GM12878 (cell line): ENCODE results near the gene SLC4A3. TPM values are rescaled to one million over a fixed set of nuclear protein-coding genes. Genes with fewer than 3 reads are reported as not detected.

Experiments used
- ATAC-seq: fragments of 200-7000 bp; cut with Tn5 transposase; 3 replicates; pipeline ENCODE4 v1.9.1; 2020; ENCODE audit warnings: mild to moderate bottlenecking, moderate library complexity
- BruUV-seq: library from RNA; stranded (reverse); fragments of 400-500 nt; replicated peaks from 2 replicates; lab custom pipeline; 2021; lab: Mats Ljungman, UMichigan
- CTCF ChIA-PET: fragments of 300-600 bp; sonication (Branson Sonifier 250); formaldehyde crosslinking; extraction: SDS; loops from one replicate; lab custom pipeline; 2021; ENCODE audit warnings: inconsistent platforms; lab: Yijun Ruan, JAX
- POLR2A ChIA-PET: fragments of 350-600 bp; formaldehyde crosslinking; extraction: SDS; loops from one replicate; lab custom pipeline; 2021; ENCODE audit warnings: inconsistent platforms; lab: Charles Lee
- RAD21 ChIA-PET: fragments of 300-600 bp; sonication (Branson Sonifier 250); formaldehyde crosslinking; loops from one replicate; lab custom pipeline; 2023; ENCODE audit warnings: antibody characterized with exemption; ENCODE audit not compliant: unreplicated experiment; lab: Charles Lee
- SMC1A ChIA-PET: fragments of 300-600 bp; sonication (Branson Sonifier 250); formaldehyde crosslinking; loops from one replicate; lab custom pipeline; 2023; ENCODE audit not compliant: unreplicated experiment, uncharacterized antibody; lab: Charles Lee
- DNase-seq: peaks from one replicate; pipeline ENCODE4 v3.0.0-alpha.2; 2011; ENCODE audit warnings: low read depth, low spot score
- FAIRE-seq: peaks from 3 replicates; lab custom pipeline; 2011; peaks lifted over from hg19 to GRCh38; lab: Jason Lieb, UNC
- H2AFZ ChIP-seq: 2 replicates; pipeline ENCODE4 v1.6.0; 2011; ENCODE audit warnings: low read depth, low read length, control low read depth; ENCODE audit not compliant: control insufficient read depth
- H3K27ac ChIP-seq: 2 replicates; pipeline ENCODE4 v1.5.1; 2011; ENCODE audit warnings: control low read depth; ENCODE audit not compliant: control insufficient read depth, insufficient read depth
- H3K27me3 ChIP-seq, 2 experiments: replicated peaks in 1 of 2; 2 replicates each; pipeline versions ENCODE4 v1.6.0 to v1.6.1; 2011; ENCODE audit warnings: low read length in 1 of 2; ENCODE audit not compliant: control insufficient read depth in 2 of 2, insufficient read depth in 2 of 2
- H3K36me3 ChIP-seq, 2 experiments: 2 replicates each; pipeline ENCODE4 v1.5.1; 2011; ENCODE audit warnings: low read length in 1 of 2; ENCODE audit not compliant: control insufficient read depth in 2 of 2, insufficient read depth in 2 of 2
- H3K4me1 ChIP-seq: 2 replicates; pipeline ENCODE4 v1.6.1; 2011; ENCODE audit warnings: mild to moderate bottlenecking, low read length, moderate library complexity, mixed read lengths; ENCODE audit not compliant: control insufficient read depth, insufficient read depth
- H3K4me2 ChIP-seq: 2 replicates; pipeline ENCODE4 v1.6.0; 2011; ENCODE audit warnings: control low read depth; ENCODE audit not compliant: control insufficient read depth, insufficient read depth
- H3K4me3 ChIP-seq: fragments of 200-600 bp; sonication (generic); 2 replicates; pipeline ENCODE4 v1.5.1; 2016
- H3K79me2 ChIP-seq: 2 replicates; pipeline ENCODE4 v1.6.0; 2011; ENCODE audit warnings: low read length; ENCODE audit not compliant: control insufficient read depth, insufficient read depth
- H3K9ac ChIP-seq: 2 replicates; pipeline ENCODE4 v1.8.0; 2011; ENCODE audit warnings: low read length, control low read depth, mixed read lengths; ENCODE audit not compliant: control insufficient read depth, insufficient read depth
- H3K9me3 ChIP-seq: replicated peaks from 3 replicates; pipeline ENCODE4 v1.5.1; 2011; ENCODE audit warnings: mild to moderate bottlenecking, low read length; ENCODE audit not compliant: control insufficient read depth, insufficient read depth
- H4K20me1 ChIP-seq: 2 replicates; pipeline ENCODE4 v1.6.0; 2011; ENCODE audit not compliant: control insufficient read depth, insufficient read depth
- CHD4 ChIP-seq: fragments of 200-600 bp; sonication (generic); IDR thresholded peaks from 2 replicates; pipeline ENCODE4 v1.6.1; 2016; ENCODE audit warnings: mild to moderate bottlenecking
- FOXM1 ChIP-seq: IDR thresholded peaks from 2 replicates; pipeline ENCODE4 v1.6.1; 2012; ENCODE audit warnings: low read depth, mild to moderate bottlenecking, inconsistent platforms, low read length, moderate library complexity
- IRF4 ChIP-seq: IDR thresholded peaks from 2 replicates; pipeline ENCODE4 v1.6.1; 2011; ENCODE audit warnings: low read depth, low read length
- NRF1 ChIP-seq: conservative IDR thresholded peaks from 2 replicates; pipeline ENCODE4 v1.6.1; 2011; ENCODE audit warnings: mild to moderate bottlenecking, low read depth, low read length, improper control_type of control experiment
- POLR2AphosphoS2 ChIP-seq: IDR thresholded peaks from 2 replicates; pipeline ENCODE4 v1.6.1; 2011; ENCODE audit warnings: low read depth, mild to moderate bottlenecking, low read length, improper control_type of control experiment, moderate library complexity
- SMAD1 ChIP-seq: fragments of 450-650 bp; IDR thresholded peaks from 2 replicates; pipeline ENCODE4 v1.6.1; 2018; ENCODE audit warnings: mild to moderate bottlenecking, low read depth; ENCODE audit not compliant: partially characterized antibody
- SUZ12 ChIP-seq: fragments of 200-600 bp; sonication (generic); IDR thresholded peaks from one replicate; pipeline ENCODE4 v1.6.1; 2018; ENCODE audit warnings: antibody characterized with exemption, mild to moderate bottlenecking; ENCODE audit not compliant: unreplicated experiment
- ZNF622 ChIP-seq: fragments of 450-650 bp; IDR thresholded peaks from 2 replicates; pipeline ENCODE4 v1.6.1; 2017; ENCODE audit warnings: mild to moderate bottlenecking, inconsistent platforms
- WGBS: methylation state at CpG from one replicate; pipeline ENCODE4 v1.1.6; 2016; ENCODE audit warnings: low lambda C conversion rate; ENCODE audit not compliant: insufficient replicate concordance, insufficient coverage; ENCODE audit errors: missing lambda C conversion rate; 5-methylcytosine and 5-hydroxymethylcytosine counted together
- in situ Hi-C: fragments of 300-500 bp; cut with MboI; formaldehyde crosslinking; loops from 9 replicates; pipeline ENCODE4 v1.14.3; 2018; ENCODE audit warnings: mixed read lengths
- intact Hi-C: fragments of 100-400 bp; cut with micrococcal nuclease; formaldehyde crosslinking; loops from one replicate; pipeline ENCODE4 v1.14.2; 2022; ENCODE audit not compliant: unreplicated experiment
- polyA plus RNA-seq, 11 experiments: library from polyadenylated mRNA; depleted of rRNA in 4 of 11; unstranded in 6 of 11; stranded (reverse) in 5 of 11; fragments of >200 nt; fragmentation: Nextera tagmentation in 4 of 11; fragmentation: Illumina TruSeq in 1 of 11; extraction: Ambion mirVana in 4 of 11; extraction: Trizol in 1 of 11; gene quantifications; 1 replicate in 1 of 11; 2 replicates in 10 of 11; pipeline versions ENCODE4 v1.2.1 to v1.2.3, GENCODE V29; 2011 to 2016; ENCODE audit warnings: inconsistent platforms in 2 of 11, missing spikeins in 2 of 11, low read depth in 1 of 11
- total RNA-seq, 4 experiments: library from RNA; depleted of rRNA in 3 of 4; stranded (reverse); fragments of >200 nt in 3 of 4; fragmentation: Illumina TruSeq in 1 of 4; extraction: Trizol in 1 of 4; gene quantifications; 2 replicates each; pipeline versions ENCODE4 v1.2.1 to v1.2.3, GENCODE V29; 2013 to 2021
- TF ChIP-seq, protein P1 (sequence below), 3 experiments: IDR thresholded peaks in 2 of 3; conservative IDR thresholded peaks in 1 of 3; 2 replicates each; pipeline ENCODE4 v1.5.1; 2011; ENCODE audit warnings: low read depth in 3 of 3, low read length in 3 of 3, mild to moderate bottlenecking in 3 of 3, control low read depth in 2 of 3, moderate library complexity in 2 of 3, inconsistent platforms in 1 of 3, mixed read lengths in 1 of 3; ENCODE audit not compliant: control insufficient read depth in 2 of 3, insufficient read depth in 1 of 3; ENCODE audit errors: extremely low read depth in 1 of 3
- TF ChIP-seq, protein P2 (sequence below): IDR thresholded peaks from 2 replicates; pipeline ENCODE4 v1.6.1; 2011; ENCODE audit warnings: borderline replicate concordance, low read depth, mild to moderate bottlenecking, moderate library complexity, low read length; ENCODE audit not compliant: insufficient read depth, poor library complexity, severe bottlenecking
- TF ChIP-seq, protein P3 (sequence below): IDR thresholded peaks from 2 replicates; pipeline ENCODE4 v1.6.1; 2012; ENCODE audit warnings: improper control_type of control experiment, low read depth, low read length; ENCODE audit not compliant: insufficient replicate concordance

Gene SLC4A3
- total and polyA plus RNA-seq, 10 of the 15 experiments (the other 5 are each of a cell fraction or from before 2014, with no cell fraction given), result 0.05 to 0.08 TPM; not detected in 8

DNA sequence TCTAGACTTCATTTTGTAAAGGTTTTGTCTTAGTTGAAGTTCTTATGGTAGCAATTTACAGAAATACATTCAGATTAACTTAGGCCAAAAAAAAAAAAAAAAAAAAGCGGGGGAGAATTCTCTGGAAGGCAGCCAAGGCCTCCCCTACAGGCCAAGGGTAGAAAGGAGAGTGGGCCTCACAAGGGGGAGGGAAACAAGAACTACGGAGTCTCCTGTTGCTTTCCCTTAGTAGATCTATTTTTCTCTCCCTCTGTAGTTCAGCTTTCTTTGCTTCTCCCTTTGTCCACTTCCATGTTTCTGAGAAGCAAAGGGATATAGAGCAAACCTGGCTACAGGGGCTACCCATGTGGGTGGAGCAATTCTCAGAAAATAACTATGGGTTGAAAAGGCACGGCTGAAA, 32.2 kb upstream of the SLC4A3 start (continued):
- TF ChIP-seq, protein P1, sequence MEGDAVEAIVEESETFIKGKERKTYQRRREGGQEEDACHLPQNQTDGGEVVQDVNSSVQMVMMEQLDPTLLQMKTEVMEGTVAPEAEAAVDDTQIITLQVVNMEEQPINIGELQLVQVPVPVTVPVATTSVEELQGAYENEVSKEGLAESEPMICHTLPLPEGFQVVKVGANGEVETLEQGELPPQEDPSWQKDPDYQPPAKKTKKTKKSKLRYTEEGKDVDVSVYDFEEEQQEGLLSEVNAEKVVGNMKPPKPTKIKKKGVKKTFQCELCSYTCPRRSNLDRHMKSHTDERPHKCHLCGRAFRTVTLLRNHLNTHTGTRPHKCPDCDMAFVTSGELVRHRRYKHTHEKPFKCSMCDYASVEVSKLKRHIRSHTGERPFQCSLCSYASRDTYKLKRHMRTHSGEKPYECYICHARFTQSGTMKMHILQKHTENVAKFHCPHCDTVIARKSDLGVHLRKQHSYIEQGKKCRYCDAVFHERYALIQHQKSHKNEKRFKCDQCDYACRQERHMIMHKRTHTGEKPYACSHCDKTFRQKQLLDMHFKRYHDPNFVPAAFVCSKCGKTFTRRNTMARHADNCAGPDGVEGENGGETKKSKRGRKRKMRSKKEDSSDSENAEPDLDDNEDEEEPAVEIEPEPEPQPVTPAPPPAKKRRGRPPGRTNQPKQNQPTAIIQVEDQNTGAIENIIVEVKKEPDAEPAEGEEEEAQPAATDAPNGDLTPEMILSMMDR (IDR thresholded peaks at IDR 0.05 in 2 of 3, conservative IDR thresholded peaks at IDR 0.05 in 1 of 3; ENCODE audit: control insufficient read depth in 2 of 3, extremely low read depth in 1 of 3, insufficient read depth in 1 of 3, low read depth in 3 of 3, low read length in 3 of 3), result no peak
- TF ChIP-seq FOXM1 (no peak), SUZ12 (no peak), ZNF622 (no peak)

DNA sequence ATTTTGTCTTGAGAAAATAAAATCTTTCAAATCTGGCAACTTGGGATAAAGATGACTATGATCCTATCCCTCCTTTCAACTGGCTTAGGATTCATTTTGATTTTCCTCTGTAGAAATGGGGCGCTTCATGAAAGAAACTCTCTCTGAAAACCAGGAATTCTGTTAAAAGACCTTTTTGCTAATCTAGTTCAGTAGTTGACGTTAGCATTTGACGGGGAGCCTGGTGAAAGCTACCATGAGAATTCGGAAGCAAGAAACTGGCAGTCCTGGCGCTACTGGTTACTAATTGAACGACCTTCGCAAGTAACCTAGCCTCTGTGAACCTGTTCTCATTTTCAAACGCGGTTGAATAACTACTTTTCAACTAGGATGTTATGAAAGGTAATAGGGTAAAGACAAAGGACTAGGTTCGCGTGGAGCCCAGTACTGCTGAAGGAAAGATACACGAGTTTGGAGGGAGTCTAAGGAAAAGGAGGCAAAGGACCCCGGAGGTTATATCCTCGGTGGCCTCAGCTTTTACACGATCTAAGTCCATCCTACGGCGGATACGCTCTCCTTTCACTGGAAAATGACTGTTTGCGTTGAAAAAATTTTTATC, 30.4 kb upstream of the SLC4A3 start:
- CTCF ChIA-PET, result interaction anchor here (0.5 to 2.9 kb wide), 8 partner anchors 45 to 209 kb away, joined by 3 to 15 read pairs (median 4); partner anchors contain the start of genes CHPF and GMPPA
- 24% methylated on average over 19 of the region's 19 CpGs for WGBS
- no peaks in the 10 kb centered on the region for H3K9me3 ChIP-seq
- 0 out of 2 replicates have a peak, but pooled peaks cover 8% of the 10 kb centered on the region for H3K4me1 ChIP-seq
- TSS peak; percentile 93 for BruUV-seq
- RAD21 ChIA-PET, result interaction anchor here (1.0 to 1.7 kb wide), 6 partner anchors 15 to 208 kb away, joined by 3 to 10 read pairs (median 4); partner anchors contain the start of gene GMPPA
- no peaks in the 10 kb centered on the region for H4K20me1 ChIP-seq
- H3K36me3 ChIP-seq, result no peaks in the 10 kb centered on the region; a peak in 2 of 4 replicates
- no peaks in the 10 kb centered on the region for H3K79me2 ChIP-seq
- POLR2A ChIA-PET, result interaction anchor here (0.6 to 2.4 kb wide), 5 partner anchors 46 to 1375 kb away, joined by 3 to 10 read pairs (median 4); partner anchors contain the start of genes CHPF, DNPEP and TMEM198
- in situ Hi-C loops, result no loop called here
- H3K27me3 ChIP-seq, result no peaks in the 10 kb centered on the region
- H3K9ac ChIP-seq, result peak overlapping the region; percentile 75
- peak overlapping the region; percentile 74 for H3K4me3 ChIP-seq
- DNase-seq, result no peak
- TF ChIP-seq NRF1 (no peak), SMAD1 (no peak), POLR2AphosphoS2 (no peak), FOXM1 (no peak), ZNF622 (no peak), CHD4 (no peak), IRF4 (no peak)
- TF ChIP-seq, protein P2, sequence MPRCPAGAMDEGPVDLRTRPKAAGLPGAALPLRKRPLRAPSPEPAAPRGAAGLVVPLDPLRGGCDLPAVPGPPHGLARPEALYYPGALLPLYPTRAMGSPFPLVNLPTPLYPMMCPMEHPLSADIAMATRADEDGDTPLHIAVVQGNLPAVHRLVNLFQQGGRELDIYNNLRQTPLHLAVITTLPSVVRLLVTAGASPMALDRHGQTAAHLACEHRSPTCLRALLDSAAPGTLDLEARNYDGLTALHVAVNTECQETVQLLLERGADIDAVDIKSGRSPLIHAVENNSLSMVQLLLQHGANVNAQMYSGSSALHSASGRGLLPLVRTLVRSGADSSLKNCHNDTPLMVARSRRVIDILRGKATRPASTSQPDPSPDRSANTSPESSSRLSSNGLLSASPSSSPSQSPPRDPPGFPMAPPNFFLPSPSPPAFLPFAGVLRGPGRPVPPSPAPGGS, result no peak
- TF ChIP-seq, protein P3, sequence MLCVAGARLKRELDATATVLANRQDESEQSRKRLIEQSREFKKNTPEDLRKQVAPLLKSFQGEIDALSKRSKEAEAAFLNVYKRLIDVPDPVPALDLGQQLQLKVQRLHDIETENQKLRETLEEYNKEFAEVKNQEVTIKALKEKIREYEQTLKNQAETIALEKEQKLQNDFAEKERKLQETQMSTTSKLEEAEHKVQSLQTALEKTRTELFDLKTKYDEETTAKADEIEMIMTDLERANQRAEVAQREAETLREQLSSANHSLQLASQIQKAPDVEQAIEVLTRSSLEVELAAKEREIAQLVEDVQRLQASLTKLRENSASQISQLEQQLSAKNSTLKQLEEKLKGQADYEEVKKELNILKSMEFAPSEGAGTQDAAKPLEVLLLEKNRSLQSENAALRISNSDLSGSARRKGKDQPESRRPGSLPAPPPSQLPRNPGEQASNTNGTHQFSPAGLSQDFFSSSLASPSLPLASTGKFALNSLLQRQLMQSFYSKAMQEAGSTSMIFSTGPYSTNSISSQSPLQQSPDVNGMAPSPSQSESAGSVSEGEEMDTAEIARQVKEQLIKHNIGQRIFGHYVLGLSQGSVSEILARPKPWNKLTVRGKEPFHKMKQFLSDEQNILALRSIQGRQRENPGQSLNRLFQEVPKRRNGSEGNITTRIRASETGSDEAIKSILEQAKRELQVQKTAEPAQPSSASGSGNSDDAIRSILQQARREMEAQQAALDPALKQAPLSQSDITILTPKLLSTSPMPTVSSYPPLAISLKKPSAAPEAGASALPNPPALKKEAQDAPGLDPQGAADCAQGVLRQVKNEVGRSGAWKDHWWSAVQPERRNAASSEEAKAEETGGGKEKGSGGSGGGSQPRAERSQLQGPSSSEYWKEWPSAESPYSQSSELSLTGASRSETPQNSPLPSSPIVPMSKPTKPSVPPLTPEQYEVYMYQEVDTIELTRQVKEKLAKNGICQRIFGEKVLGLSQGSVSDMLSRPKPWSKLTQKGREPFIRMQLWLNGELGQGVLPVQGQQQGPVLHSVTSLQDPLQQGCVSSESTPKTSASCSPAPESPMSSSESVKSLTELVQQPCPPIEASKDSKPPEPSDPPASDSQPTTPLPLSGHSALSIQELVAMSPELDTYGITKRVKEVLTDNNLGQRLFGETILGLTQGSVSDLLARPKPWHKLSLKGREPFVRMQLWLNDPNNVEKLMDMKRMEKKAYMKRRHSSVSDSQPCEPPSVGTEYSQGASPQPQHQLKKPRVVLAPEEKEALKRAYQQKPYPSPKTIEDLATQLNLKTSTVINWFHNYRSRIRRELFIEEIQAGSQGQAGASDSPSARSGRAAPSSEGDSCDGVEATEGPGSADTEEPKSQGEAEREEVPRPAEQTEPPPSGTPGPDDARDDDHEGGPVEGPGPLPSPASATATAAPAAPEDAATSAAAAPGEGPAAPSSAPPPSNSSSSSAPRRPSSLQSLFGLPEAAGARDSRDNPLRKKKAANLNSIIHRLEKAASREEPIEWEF, result no peak
- H3K27ac ChIP-seq, result peak overlapping the region; percentile 81
- ATAC-seq, result peak; percentile 6; the same call in 2 of the 3 replicates
- H3K4me2 ChIP-seq, result peak overlapping the region; percentile 100
- H2AFZ ChIP-seq, result peak overlapping the region; percentile 99
- no peak for FAIRE-seq
- SMC1A ChIA-PET, result interaction anchor here (0.9 to 1.2 kb wide), 6 partner anchors 8 to 98 kb away, joined by 3 to 5 read pairs (median 3); partner anchors contain the start of gene GMPPA
- intact Hi-C loops, result loop anchor here (5.0 kb wide), 1 partner anchor 320 kb away; the partner anchor contains the start of gene DNAJB2
